Liver (tissue), 9 donors: ENCODE data around the gene SYT8. TPM values are rescaled to one million over a fixed set of nuclear protein-coding genes. Genes with fewer than 3 reads are reported as not detected.

ENCODE experiments used
- DNase-seq: peaks from one replicate; pipeline ENCODE4 v3.0.0-alpha.2; 2017; ENCODE audit warnings: low spot score
- H3K27ac ChIP-seq, 2 donors: one replicate each; pipeline ENCODE4 v1.7.0; 2013; ENCODE audit warnings: inconsistent platforms in 2 of 2, low read length in 2 of 2, control low read depth in 1 of 2, low read depth in 1 of 2, mild to moderate bottlenecking in 1 of 2
- H3K27me3 ChIP-seq, 4 donors: one replicate each; pipeline versions ENCODE4 v1.6.1 to v1.7.0; 2013; ENCODE audit warnings: low read length in 3 of 4, inconsistent platforms in 1 of 4, mild to moderate bottlenecking in 1 of 4, moderate library complexity in 1 of 4; ENCODE audit not compliant: control insufficient read depth in 4 of 4, insufficient read depth in 4 of 4
- H3K36me3 ChIP-seq, 4 donors: one replicate each; pipeline versions ENCODE4 v1.6.1 to v1.7.0; 2013; ENCODE audit warnings: low read length in 3 of 4, mild to moderate bottlenecking in 3 of 4, low read depth in 1 of 4, moderate library complexity in 1 of 4; ENCODE audit not compliant: control insufficient read depth in 4 of 4, insufficient read depth in 3 of 4
- H3K4me1 ChIP-seq, 4 donors: one replicate each; pipeline versions ENCODE4 v1.6.1 to v1.7.0; 2013; ENCODE audit warnings: low read length in 3 of 4, mild to moderate bottlenecking in 3 of 4, moderate library complexity in 1 of 4; ENCODE audit not compliant: control insufficient read depth in 4 of 4, insufficient read depth in 4 of 4
- H3K4me3 ChIP-seq, 3 donors: one replicate each; pipeline versions ENCODE4 v1.6.1 to v1.7.0; 2013; ENCODE audit warnings: low read length in 3 of 3, control low read depth in 1 of 3, low read depth in 1 of 3, mild to moderate bottlenecking in 1 of 3
- H3K9ac ChIP-seq, 2 donors: one replicate each; pipeline ENCODE4 v1.7.0; 2013; ENCODE audit warnings: low read length in 2 of 2, mild to moderate bottlenecking in 2 of 2, moderate library complexity in 2 of 2, control low read depth in 1 of 2, low read depth in 1 of 2
- H3K9me3 ChIP-seq, 4 donors: one replicate each; pipeline versions ENCODE4 v1.6.1 to v1.7.0; 2013; ENCODE audit warnings: low read length in 3 of 4; ENCODE audit not compliant: control insufficient read depth in 4 of 4
- ATF3 ChIP-seq: IDR thresholded peaks from 2 replicates; pipeline ENCODE4 v1.6.1; 2016; ENCODE audit warnings: antibody characterized with exemption
- EGR1 ChIP-seq, 2 donors: IDR thresholded peaks; 2 replicates each; pipeline ENCODE4 v1.6.1; 2016 to 2018; ENCODE audit warnings: antibody characterized with exemption in 2 of 2, low read depth in 2 of 2
- FOXA2 ChIP-seq: IDR thresholded peaks from 2 replicates; pipeline ENCODE4 v1.6.1; 2016; ENCODE audit warnings: antibody characterized with exemption
- GABPA ChIP-seq, 2 donors: IDR thresholded peaks in 1 of 2; conservative IDR thresholded peaks in 1 of 2; 2 replicates each; pipeline ENCODE4 v1.6.1; 2016; ENCODE audit warnings: antibody characterized with exemption in 2 of 2, mild to moderate bottlenecking in 1 of 2, moderate library complexity in 1 of 2
- HNF4A ChIP-seq, 2 donors: conservative IDR thresholded peaks; 2 replicates each; pipeline ENCODE4 v1.6.1; 2016; ENCODE audit warnings: antibody characterized with exemption in 2 of 2, mild to moderate bottlenecking in 2 of 2
- HNF4G ChIP-seq: IDR thresholded peaks from 2 replicates; pipeline ENCODE4 v1.6.1; 2016; ENCODE audit warnings: antibody characterized with exemption
- JUND ChIP-seq, 2 donors: IDR thresholded peaks; 2 replicates each; pipeline ENCODE4 v1.6.1; 2016; ENCODE audit warnings: antibody characterized with exemption in 2 of 2
- MAX ChIP-seq: IDR thresholded peaks from 2 replicates; pipeline ENCODE4 v1.6.1; 2016; ENCODE audit warnings: antibody characterized with exemption
- NR2F2 ChIP-seq: IDR thresholded peaks from 2 replicates; pipeline ENCODE4 v1.6.1; 2016; ENCODE audit warnings: antibody characterized with exemption
- RAD21 ChIP-seq, 2 donors: IDR thresholded peaks; 2 replicates each; pipeline ENCODE4 v1.6.1; 2016; ENCODE audit warnings: antibody characterized with exemption in 2 of 2, mild to moderate bottlenecking in 2 of 2
- SP1 ChIP-seq: IDR thresholded peaks from 2 replicates; pipeline ENCODE4 v1.6.1; 2018; ENCODE audit warnings: antibody characterized with exemption, mild to moderate bottlenecking
- YY1 ChIP-seq: IDR thresholded peaks from 2 replicates; pipeline ENCODE4 v1.6.1; 2016; ENCODE audit warnings: antibody characterized with exemption, mild to moderate bottlenecking
- ZBTB33 ChIP-seq: IDR thresholded peaks from 2 replicates; pipeline ENCODE4 v1.6.1; 2016; ENCODE audit warnings: antibody characterized with exemption
- WGBS: extraction: QIAGEN DNeasy Blood & Tissue Kit; methylation state at CpG from one replicate; pipeline ENCODE4 v1.1.7; 2013; 5-methylcytosine and 5-hydroxymethylcytosine counted together
- polyA plus RNA-seq, 2 donors: library from polyadenylated mRNA; stranded (reverse) in 1 of 2; unstranded in 1 of 2; fragments of 200-250 nt in 1 of 2; fragments of >200 nt in 1 of 2; fragmentation: Nextera tagmentation in 1 of 2; extraction: Ambion mirVana in 1 of 2; gene quantifications; one replicate each; pipeline versions ENCODE4 v1.2.1 to v1.2.3, GENCODE V29; 2013 to 2015
- total RNA-seq, 2 donors: library from RNA; depleted of rRNA; stranded (reverse); fragments of >200 nt; gene quantifications; one replicate each; pipeline ENCODE4 v1.2.3, GENCODE V29; 2014
- TF ChIP-seq, protein P1 (sequence below): fragments of 150-350 bp; IDR thresholded peaks from 2 replicates; pipeline ENCODE4 v1.5.1; 2017; ENCODE audit warnings: improper control_type of control experiment, low read depth, low read length; ENCODE audit not compliant: missing input control
- TF ChIP-seq, protein P2 (sequence below): IDR thresholded peaks from 2 replicates; pipeline ENCODE4 v1.6.1; 2016; ENCODE audit warnings: antibody characterized with exemption, mild to moderate bottlenecking
- donor health status: healthy.
- donor health status: healthy.
- donor health status: healthy.
- donor health status: healthy.
- donor health status: healthy.

Gene SYT8
- total and polyA plus RNA-seq, 4 donors: 0.17 to 0.99 (median 0.35) TPM

DNA sequence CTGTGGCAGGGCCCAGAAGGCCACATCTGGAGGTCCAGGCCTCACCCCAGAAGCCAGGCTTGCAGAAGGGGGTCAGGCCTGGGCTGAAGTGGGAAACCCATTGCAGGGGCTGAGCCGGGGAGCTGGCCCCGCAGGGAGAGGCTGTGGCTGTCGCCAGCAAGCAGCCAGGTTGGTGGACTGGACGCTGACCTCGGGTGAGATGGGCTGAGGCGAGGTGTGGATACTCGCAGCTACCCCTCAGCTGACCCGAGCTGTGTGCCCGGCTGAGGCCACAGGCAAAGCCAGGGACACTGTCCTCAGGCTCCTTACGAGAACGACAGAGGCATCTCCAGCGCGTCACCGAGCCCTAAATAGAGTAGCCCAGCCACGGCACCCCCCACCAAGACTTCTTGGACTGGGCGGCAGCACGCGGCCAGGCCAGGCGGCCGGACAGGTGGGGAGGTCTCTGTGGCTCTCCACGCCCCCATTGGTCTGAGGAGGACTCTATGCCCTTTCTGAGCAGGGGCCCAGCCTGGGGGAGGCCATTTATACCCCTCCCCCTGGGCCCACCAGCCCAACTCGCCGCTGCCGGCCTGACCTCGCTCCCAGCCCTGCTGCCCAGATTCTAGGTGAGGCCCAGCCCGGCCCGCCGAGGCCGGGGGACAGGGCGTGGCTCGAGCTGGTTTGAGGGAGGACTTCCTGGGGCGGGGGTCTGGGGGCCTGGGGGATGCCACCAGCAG is 3.8 kb downstream of the SYT8 start, which contains the start of gene TNNI2:
Gene TNNI2, plus strand, starts transcription at position 556 of the 719 bp plus-strand sequence. CDS start 716 bp downstream, outside the sequence.
- WGBS: 94% methylated on average over 32 of the region's 32 CpGs
- Histone ChIP-seq H3K4me1 (peaks cover 0 to 4% (median 1%) of the 10 kb centered on the region in 4 donors), H3K9ac (no peak within 1 kb of the TSS), H3K4me3 (no peak within 1 kb of the TSS), H3K36me3 (no peaks in the 10 kb centered on the region), H3K27me3 (no peaks in the 10 kb centered on the region), H3K27ac (peak within 1 kb of the TSS in 1 of 2 donors; percentile 28), H3K9me3 (no peaks in the 10 kb centered on the region)
- TF ChIP-seq, protein P1, sequence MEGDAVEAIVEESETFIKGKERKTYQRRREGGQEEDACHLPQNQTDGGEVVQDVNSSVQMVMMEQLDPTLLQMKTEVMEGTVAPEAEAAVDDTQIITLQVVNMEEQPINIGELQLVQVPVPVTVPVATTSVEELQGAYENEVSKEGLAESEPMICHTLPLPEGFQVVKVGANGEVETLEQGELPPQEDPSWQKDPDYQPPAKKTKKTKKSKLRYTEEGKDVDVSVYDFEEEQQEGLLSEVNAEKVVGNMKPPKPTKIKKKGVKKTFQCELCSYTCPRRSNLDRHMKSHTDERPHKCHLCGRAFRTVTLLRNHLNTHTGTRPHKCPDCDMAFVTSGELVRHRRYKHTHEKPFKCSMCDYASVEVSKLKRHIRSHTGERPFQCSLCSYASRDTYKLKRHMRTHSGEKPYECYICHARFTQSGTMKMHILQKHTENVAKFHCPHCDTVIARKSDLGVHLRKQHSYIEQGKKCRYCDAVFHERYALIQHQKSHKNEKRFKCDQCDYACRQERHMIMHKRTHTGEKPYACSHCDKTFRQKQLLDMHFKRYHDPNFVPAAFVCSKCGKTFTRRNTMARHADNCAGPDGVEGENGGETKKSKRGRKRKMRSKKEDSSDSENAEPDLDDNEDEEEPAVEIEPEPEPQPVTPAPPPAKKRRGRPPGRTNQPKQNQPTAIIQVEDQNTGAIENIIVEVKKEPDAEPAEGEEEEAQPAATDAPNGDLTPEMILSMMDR: no peak
- TF ChIP-seq, protein P2, sequence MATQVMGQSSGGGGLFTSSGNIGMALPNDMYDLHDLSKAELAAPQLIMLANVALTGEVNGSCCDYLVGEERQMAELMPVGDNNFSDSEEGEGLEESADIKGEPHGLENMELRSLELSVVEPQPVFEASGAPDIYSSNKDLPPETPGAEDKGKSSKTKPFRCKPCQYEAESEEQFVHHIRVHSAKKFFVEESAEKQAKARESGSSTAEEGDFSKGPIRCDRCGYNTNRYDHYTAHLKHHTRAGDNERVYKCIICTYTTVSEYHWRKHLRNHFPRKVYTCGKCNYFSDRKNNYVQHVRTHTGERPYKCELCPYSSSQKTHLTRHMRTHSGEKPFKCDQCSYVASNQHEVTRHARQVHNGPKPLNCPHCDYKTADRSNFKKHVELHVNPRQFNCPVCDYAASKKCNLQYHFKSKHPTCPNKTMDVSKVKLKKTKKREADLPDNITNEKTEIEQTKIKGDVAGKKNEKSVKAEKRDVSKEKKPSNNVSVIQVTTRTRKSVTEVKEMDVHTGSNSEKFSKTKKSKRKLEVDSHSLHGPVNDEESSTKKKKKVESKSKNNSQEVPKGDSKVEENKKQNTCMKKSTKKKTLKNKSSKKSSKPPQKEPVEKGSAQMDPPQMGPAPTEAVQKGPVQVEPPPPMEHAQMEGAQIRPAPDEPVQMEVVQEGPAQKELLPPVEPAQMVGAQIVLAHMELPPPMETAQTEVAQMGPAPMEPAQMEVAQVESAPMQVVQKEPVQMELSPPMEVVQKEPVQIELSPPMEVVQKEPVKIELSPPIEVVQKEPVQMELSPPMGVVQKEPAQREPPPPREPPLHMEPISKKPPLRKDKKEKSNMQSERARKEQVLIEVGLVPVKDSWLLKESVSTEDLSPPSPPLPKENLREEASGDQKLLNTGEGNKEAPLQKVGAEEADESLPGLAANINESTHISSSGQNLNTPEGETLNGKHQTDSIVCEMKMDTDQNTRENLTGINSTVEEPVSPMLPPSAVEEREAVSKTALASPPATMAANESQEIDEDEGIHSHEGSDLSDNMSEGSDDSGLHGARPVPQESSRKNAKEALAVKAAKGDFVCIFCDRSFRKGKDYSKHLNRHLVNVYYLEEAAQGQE: no peak
- no peak for TF ChIP-seq RAD21 (IDR thresholded peaks at IDR 0.05)
- no peak for TF ChIP-seq JUND (IDR thresholded peaks at IDR 0.05)
- no peak for TF ChIP-seq SP1
- TF ChIP-seq ATF3: no peak
- TF ChIP-seq EGR1 (IDR thresholded peaks at IDR 0.05; ENCODE audit: low read depth in 2 of 2): no peak
- DNase-seq: no peak

DNA sequence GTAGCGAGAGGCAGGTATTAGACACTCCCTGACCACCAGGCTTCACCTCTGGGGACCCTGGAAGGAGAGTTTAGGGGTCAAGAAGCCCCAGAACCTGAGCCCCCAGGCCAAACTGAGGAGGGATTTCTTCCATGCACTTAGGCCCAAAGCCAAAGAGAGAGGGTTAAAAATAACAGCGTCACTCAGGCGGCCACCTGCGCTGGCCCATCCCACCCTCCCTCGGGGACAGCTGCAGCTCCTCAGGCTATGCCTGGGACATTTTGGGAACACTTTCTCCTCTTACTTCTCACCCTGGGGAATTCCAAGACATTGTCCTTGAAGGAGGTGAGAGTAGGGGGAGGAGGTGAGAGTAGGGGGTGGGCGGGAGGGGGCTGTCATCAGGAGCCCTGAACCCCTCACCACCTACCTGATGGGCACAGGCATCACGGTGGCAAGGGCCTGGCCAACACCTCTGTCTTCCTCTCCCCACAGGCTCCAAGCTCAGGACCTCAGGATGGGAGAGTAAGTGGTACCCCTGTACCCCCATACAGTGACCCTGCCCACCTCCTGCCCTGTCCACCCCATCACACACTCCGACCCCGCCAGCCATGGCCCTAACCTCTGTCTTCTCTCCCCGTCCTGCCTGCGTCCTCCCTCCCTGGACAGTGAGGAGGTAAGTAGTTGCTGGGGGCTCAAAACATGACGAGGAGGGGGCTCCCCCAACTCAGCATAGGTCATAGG is 4.6 kb downstream of the SYT8 start:
- Histone ChIP-seq H3K9me3 (no peaks in the 10 kb centered on the region), H3K27me3 (no peaks in the 10 kb centered on the region), H3K4me3 (no peak overlapping the region), H3K9ac (no peak overlapping the region), H3K36me3 (no peaks in the 10 kb centered on the region), H3K27ac (peak overlapping the region in 1 of 2 donors; percentile 28), H3K4me1 (peaks cover 0 to 6% (median 3%) of the 10 kb centered on the region in 4 donors)
- DNase-seq: no peak
- WGBS: 77% methylated on average over 12 of the region's 12 CpGs
- TF ChIP-seq FOXA2 (no peak), YY1 (no peak), JUND (IDR thresholded peaks at IDR 0.05) (no peak), HNF4G (no peak), RAD21 (IDR thresholded peaks at IDR 0.05) (no peak), HNF4A (conservative IDR thresholded peaks at IDR 0.05) (no peak), GABPA (IDR thresholded peaks at IDR 0.05 in 1 of 2, conservative IDR thresholded peaks at IDR 0.05 in 1 of 2) (no peak), ZBTB33 (no peak), MAX (no peak), ATF3 (no peak), NR2F2 (no peak), EGR1 (IDR thresholded peaks at IDR 0.05; ENCODE audit: low read depth in 2 of 2) (no peak)
- TF ChIP-seq, protein P2: no peak
